GM19239 (cell line): ENCODE measurements around the gene TACC2.

ENCODE experiments used
- DNase-seq: peaks from one replicate; pipeline ENCODE4 v3.0.0; 2011; ENCODE audit warnings: low spot score; ENCODE audit not compliant: insufficient read length
- FAIRE-seq: peaks from 2 replicates; lab custom pipeline; 2011; peaks lifted over from hg19 to GRCh38; lab: Jason Lieb, UNC

Gene TACC2

DNA sequence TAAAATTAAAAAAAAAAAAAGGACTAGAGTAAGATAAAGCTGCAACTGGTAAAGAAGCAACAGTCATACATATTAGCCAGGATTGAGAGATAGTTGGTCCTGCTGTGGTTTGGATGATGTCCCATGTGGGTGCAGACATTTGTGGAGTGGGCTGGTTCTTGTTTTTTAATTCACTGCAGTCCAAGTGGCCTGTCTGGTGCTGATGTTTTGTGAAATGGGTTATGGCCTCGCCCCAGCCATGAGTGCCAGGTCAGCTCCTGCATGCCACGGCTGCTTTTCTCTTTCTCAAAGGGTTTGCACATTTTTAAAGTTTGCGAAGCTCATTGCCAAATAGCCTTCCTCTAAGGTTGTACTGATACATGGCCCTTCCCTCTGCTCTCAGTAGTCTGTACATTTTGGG lies 268.1 kb downstream of the TACC2 start:
- DNase-seq (no peak), FAIRE-seq (no peak)

DNA sequence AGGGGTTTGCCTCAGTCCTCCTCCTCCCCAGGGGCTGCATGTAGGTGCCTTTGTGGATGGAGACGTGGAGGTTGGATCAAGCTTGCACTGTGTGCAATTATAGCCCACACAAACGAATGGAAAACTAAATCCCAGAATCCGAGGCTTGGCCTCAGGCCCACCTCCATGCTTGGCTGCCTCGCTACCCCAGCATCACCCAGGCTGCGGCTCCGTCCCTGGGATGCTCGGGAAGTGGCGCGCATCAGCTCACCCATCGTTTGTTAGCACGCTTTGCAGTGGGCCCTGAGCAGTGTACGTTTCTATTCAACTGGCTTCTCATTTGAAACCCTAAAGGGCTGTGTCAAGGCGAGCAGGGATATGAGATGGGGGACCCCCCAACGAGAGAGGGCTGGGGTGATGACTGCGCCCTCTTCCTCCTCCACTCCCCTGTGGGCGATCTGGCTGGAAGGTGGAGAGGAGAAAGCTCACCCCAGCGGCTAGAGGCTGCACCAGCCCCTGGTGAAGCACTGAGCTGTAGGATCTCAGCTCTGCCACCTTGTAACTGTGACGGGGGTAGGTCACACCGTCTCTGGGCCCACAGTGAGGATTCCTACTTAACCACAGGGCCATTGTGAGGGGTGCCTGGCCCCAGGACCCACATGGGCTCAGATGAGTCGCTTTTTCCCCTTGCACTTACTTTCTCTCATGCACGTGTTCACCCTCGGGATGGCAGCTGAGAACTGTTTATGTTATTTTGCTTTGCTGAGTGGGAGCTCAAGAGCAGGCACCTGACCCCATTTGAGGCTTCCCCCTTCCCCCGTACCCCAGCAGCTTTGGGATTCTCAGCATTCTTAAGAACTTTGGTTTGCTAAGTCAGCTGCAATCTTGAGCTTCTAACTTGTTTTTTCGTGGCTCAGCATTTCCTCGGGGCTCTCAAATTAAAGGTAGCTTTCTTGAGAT lies 269.4 kb downstream of the TACC2 start:
- FAIRE-seq (no peak), DNase-seq (no peak)

- DNase-seq, result no peak
- FAIRE-seq, result no peak
These were observed 270.1 kb downstream of the TACC2 start for GRCh38 chr10:122259075-122259466.

DNA sequence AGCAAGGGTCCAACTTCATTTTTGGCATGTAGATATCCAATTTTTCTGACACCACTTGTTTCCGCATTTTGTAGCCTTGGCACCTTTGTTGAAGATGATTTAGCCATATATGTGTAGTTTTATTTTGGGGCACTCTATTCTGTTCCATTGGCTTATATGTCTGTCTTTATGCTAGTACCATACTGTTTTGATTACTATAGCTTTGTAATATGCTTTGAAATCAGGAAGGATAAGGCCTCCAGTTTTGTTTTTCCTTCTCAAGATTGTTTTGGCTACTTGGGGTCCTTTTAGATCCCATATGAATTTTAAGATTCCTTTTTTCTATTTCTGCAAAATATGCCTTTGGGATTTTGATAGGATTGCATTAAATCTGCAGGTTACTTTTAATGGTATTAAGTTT lies 272.6 kb downstream of the TACC2 start:
- FAIRE-seq (no peak), DNase-seq (no peak)

DNA sequence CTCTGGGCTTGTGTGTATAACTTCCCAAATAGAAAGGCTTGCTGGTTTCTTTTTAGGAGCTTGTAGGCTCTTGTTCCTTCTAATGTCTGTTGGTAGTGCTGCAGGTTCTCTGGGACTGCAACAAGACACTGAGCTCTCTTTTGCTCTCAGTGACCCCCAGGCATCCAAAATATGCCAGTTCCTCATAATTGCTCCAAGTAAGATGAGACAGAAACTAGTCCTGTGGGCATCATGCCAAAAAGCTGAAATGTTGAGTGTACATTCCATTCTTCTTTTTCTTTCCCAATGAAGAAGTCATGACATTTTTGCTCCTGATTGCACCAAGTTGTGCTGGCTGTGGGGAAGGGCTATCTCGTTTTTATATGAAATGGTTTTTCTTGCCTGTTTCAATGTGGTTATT lies 275.0 kb downstream of the TACC2 start:
- DNase-seq (no peak), FAIRE-seq (no peak)

DNA sequence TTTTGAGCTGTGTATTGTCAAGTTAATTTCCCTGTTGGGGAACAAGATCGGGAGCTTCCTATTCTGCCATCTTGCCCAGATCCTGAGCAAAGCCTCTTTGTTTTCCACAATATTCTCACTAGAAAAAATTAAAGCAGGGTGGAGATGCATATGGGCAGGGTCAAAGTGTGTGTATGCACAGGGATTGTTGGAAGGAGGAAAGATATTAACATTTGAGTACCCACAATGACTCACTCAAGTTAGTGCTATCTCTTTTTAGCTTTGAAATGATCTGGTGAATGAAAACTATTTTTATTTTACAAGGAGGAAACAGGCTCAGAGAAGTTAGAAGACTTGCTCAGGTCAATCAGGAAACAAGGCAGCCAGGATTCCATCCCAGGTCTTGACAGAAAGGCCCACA lies 275.5 kb downstream of the TACC2 start:
- FAIRE-seq (no peak), DNase-seq (no peak)

- FAIRE-seq (no peak), DNase-seq (no peak)
These were observed 276.0 kb downstream of the TACC2 start for GRCh38 chr10:122264931-122265330.

- no peak for FAIRE-seq
- no peak for DNase-seq
These were observed 276.9 kb downstream of the TACC2 start for GRCh38 chr10:122265896-122266295.

DNA sequence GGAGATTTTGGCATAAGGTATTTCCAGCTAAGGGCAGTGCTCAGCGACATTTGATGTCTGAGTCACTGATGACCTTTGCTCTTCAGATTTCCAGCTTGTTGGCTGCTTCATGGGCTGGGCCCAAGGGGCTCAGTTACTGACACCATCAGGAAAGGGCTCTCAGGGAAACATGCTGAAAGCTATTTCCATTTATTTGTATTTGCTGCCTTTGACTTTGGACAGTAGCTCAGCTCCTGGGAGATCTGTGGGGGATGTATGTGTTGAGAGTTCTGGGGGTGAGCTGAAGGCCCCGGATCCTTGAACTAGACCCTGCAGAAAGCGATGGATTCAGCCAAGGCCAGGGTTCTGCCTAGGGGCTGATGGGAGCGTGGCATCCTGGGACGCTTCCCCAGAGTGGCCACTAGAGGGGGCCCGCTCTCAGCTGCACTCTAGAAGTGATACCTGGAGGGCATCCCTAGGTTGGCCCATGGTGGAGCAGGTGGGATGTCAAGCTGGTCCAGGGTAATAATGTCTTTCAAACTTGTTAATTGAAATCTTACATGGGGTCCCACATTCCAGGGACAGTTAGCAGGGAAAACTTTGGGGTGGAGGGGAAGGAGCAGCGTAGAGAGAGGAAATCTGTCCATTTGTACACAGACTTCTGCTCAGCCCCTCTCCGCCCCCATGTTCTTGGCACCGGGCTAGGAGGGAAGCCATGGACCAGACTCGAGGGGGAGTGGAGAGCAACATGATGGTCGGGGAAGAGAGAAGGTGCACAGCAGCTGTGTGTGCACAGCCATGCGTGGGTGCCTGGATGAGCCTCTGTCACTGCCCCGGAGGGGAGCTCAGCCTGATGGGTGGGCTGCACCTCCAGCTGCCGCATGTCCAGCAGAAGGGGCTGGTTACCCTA lies 279.1 kb downstream of the TACC2 start:
- FAIRE-seq (peak; percentile 90), DNase-seq (peak; percentile 65)

DNA sequence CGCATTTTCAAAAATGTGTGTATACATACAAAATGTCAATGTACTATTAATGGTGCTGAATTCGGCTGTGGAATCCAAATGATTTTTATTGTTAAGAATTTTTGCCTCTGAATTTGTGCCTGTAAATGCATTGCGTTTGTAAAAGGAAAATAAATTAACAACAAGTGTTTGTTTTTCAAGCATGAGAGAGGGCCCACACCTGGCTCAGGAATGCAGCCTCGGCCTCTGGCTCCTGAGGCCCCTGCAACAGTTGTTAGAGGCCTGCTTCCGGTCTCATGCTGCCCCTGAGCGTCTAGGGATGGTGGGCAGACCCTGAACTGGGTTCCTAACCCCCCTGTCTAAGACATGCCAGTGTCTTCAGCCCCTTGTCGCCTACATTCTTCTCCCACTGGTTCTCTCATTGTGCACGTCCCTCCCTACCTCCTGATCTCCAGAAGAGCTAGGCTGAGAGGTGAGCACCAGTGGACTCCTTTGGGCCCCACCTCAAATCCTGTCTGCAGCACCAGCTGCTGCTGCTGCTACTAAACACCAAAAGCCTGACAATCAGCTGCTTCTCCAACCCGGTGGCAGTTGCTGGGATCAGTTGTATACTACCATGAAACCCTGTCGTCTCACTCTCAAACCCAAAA lies 280.2 kb downstream of the TACC2 start:
- no peak for DNase-seq

DNA sequence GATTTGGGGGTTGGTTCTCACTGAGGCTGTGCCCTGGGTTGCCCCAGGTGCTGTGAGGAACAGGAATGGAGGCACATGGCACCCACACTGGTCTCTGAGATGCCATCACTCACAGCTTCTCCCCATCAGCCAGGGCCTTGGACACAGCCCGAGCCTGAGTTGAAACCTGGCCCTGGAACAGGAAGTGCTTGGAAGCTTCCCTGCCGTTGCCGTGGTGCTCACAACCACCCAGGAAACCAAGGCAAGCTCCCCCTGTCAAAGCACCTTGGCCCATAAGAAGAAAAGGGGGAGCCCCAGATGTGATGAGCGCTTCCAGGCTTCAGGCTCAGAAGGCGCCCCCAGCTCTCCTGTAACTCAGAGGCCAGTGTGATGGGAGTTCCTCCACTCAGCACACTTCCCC lies 282.1 kb downstream of the TACC2 start, which contains the start of gene BTBD16:
TSS of gene BTBD16 (plus strand) at position 221 of the 400 bp plus-strand sequence. CDS start 3,786 bp downstream, outside the sequence.
- no peak for FAIRE-seq
- no peak for DNase-seq

More for the DNA sequence above, 280.2 kb downstream of the TACC2 start:
- FAIRE-seq, result no peak

GRCh38 chr10:122273966-122274545 lies 285.1 kb downstream of the TACC2 start:
- FAIRE-seq (no peak), DNase-seq (no peak)

DNA sequence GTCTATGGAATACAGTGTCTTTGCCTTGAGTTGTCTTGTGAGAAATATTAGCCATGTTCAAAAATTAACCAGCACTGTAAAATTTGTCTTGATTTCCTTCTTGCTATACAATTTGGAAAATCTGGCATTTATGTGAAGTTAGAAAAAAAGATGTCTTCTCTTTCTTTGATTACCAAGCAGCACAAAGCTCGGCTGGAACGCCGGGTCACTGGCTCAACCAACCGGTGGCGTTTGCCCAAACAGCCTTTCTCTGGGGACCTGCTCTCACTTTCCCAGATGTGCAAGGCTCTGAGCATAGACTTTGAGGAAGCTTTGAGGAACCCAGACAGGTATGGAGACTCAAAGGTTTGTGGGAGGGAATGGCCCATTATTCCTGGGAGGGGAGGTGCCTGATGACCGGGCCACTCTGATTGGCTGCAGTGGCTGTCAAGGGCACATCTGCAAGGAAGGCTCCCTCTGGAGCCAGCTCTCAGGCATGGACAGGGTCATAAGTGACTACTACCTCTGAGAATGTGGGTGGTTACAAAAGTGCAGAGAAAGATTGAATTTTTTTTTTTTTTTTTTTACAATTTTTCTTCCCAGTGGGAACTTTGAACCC lies 287.7 kb downstream of the TACC2 start:
- DNase-seq (no peak), FAIRE-seq (no peak)

- DNase-seq, result no peak
- FAIRE-seq, result no peak
These were observed 288.7 kb downstream of the TACC2 start for GRCh38 chr10:122277526-122278136.

GRCh38 chr10:122279725-122280141 lies 290.8 kb downstream of the TACC2 start:
- DNase-seq, result no peak
- FAIRE-seq, result no peak

- DNase-seq (no peak), FAIRE-seq (no peak)
These were observed 291.2 kb downstream of the TACC2 start for GRCh38 chr10:122280156-122280555.

DNA sequence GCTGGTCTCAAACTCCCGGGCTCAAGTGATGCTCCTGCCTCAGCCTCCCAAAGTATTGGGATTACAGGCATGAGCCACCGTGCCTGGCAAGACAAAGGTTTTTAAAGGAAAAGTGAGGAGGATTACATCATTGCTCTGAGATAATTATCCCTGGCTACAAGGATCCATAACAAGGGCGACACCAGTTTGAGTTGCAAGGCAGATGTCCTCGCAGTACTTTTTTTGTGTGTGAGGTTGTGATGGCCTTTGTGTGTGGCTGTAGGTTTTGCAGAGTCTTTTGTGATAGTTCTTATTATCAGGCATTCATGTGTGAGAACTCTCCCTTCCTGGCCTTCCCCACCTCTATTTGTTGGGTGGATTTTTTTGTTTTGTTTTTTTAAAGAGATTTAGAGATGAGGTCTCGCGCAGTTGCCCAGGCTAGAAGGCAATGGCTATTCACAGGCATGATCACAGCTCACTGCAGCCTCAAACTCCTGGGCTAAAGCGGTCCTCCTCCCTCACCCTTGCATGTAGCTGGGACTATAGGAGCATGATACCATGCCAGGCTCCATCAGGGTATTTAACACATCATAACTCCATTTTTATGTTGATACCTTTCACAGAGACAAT lies 292.2 kb downstream of the TACC2 start:
- FAIRE-seq (no peak), DNase-seq (no peak)

DNA sequence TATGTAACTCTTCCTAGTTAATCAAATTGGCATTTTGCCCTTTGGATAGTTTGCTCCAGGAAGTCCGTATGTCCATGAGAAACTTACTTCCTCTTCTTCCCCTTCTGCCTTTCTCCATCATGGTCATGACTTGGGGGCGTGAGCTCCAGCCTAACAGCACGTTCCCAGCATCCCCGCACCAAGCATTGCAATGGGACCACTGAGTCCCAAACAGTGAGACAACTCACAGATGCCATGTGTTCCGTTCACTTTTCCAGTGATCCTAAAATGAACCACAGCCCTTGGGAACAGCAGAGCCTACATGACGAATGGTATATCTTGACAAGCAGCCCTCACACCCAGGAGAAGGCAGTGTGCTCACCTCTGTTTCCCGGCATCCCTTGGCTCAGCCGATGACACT lies 292.8 kb downstream of the TACC2 start:
- no peak for FAIRE-seq
- no peak for DNase-seq

DNA sequence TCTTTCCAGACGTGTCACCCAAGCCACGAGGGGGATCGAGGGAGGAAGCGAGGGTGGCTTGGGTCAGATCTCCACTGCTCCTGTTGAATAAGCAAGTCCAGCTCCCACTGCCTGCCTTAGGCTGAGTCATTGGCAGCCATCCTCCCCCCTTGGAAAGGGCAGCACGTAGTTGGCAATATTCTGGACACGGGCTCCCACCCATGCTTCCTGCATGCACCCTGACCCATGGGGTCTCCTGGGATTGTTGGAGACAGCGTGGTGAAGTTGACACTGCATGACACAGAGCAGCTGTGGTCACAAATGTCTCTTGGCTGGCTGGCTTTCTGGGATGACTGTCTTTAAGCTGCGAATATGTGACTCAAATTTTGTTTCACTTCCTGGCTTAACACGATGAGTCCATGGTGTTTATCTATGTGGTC lies 293.3 kb downstream of the TACC2 start:
- FAIRE-seq, result no peak
- DNase-seq, result no peak
